ENCODE results near the gene PDZRN3. TPM values are rescaled to one million over a fixed set of nuclear protein-coding genes. Genes with fewer than 3 reads are reported as not detected.

PDZRN3 gene
- total and polyA plus RNA-seq, 4 donors: 0.69 to 1.8 (median 0.92) TPM

- WGBS: 82% methylated on average over 7 of the region's 7 CpGs
- DNase-seq (ENCODE audit: low spot score): no peak
- TF ChIP-seq EGR1 (IDR thresholded peaks at IDR 0.05; ENCODE audit: low read depth in 2 of 2): no peak
- no peak for TF ChIP-seq SP1 (IDR thresholded peaks at IDR 0.05)
- TF ChIP-seq ATF3 (IDR thresholded peaks at IDR 0.05): no peak
- TF ChIP-seq REST (IDR thresholded peaks at IDR 0.05): no peak
- no peak for TF ChIP-seq RAD21 (IDR thresholded peaks at IDR 0.05)
- no peak for TF ChIP-seq RXRA (IDR thresholded peaks at IDR 0.05)
- TF ChIP-seq, protein P1, sequence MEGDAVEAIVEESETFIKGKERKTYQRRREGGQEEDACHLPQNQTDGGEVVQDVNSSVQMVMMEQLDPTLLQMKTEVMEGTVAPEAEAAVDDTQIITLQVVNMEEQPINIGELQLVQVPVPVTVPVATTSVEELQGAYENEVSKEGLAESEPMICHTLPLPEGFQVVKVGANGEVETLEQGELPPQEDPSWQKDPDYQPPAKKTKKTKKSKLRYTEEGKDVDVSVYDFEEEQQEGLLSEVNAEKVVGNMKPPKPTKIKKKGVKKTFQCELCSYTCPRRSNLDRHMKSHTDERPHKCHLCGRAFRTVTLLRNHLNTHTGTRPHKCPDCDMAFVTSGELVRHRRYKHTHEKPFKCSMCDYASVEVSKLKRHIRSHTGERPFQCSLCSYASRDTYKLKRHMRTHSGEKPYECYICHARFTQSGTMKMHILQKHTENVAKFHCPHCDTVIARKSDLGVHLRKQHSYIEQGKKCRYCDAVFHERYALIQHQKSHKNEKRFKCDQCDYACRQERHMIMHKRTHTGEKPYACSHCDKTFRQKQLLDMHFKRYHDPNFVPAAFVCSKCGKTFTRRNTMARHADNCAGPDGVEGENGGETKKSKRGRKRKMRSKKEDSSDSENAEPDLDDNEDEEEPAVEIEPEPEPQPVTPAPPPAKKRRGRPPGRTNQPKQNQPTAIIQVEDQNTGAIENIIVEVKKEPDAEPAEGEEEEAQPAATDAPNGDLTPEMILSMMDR (IDR thresholded peaks at IDR 0.05; ENCODE audit: low read depth, low read length, missing input control): no peak
- no peak for TF ChIP-seq NR2F2 (IDR thresholded peaks at IDR 0.05)
- no peak for TF ChIP-seq MAX (IDR thresholded peaks at IDR 0.05)
- TF ChIP-seq ZBTB33 (IDR thresholded peaks at IDR 0.05): no peak
- TF ChIP-seq YY1 (IDR thresholded peaks at IDR 0.05): no peak
- Histone ChIP-seq H3K4me1 (ENCODE audit: control insufficient read depth in 4 of 4, insufficient read depth in 4 of 4, low read length in 3 of 4) (no peaks in the 10 kb centered on the region), H3K36me3 (ENCODE audit: control insufficient read depth in 4 of 4, insufficient read depth in 3 of 4, low read depth in 1 of 4, low read length in 3 of 4) (no peaks in the 10 kb centered on the region), H3K9ac (ENCODE audit: low read depth in 1 of 2, low read length in 2 of 2) (no peak overlapping the region), H3K27me3 (ENCODE audit: control insufficient read depth in 4 of 4, insufficient read depth in 4 of 4, low read length in 3 of 4) (peaks cover 0 to 6% (median 0%) of the 10 kb centered on the region in 4 donors), H3K9me3 (ENCODE audit: control insufficient read depth in 4 of 4, low read length in 3 of 4) (peaks cover 0 to 2% (median 0%) of the 10 kb centered on the region in 4 donors), H3K4me3 (ENCODE audit: low read depth in 1 of 3, low read length in 3 of 3) (no peak overlapping the region), H3K27ac (ENCODE audit: low read depth in 1 of 2, low read length in 2 of 2) (no peak overlapping the region)
Observed at GRCh38 chr3:73411545-73411944, 213.2 kb downstream of the PDZRN3 start.

GRCh38 chr3:73409138-73409763, 215.5 kb downstream of the PDZRN3 start:
- H3K27ac ChIP-seq (ENCODE audit: low read depth in 1 of 2, low read length in 2 of 2): no peak overlapping the region

More at GRCh38 chr3:73409138-73409763, 215.5 kb downstream of the PDZRN3 start:
- Histone ChIP-seq H3K9ac (ENCODE audit: low read depth in 1 of 2, low read length in 2 of 2) (no peak overlapping the region), H3K4me3 (ENCODE audit: low read depth in 1 of 3, low read length in 3 of 3) (no peak overlapping the region), H3K27me3 (ENCODE audit: control insufficient read depth in 4 of 4, insufficient read depth in 4 of 4, low read length in 3 of 4) (no peaks in the 10 kb centered on the region), H3K9me3 (ENCODE audit: control insufficient read depth in 4 of 4, low read length in 3 of 4) (no peaks in the 10 kb centered on the region), H3K4me1 (ENCODE audit: control insufficient read depth in 4 of 4, insufficient read depth in 4 of 4, low read length in 3 of 4) (no peaks in the 10 kb centered on the region), H3K36me3 (ENCODE audit: control insufficient read depth in 4 of 4, insufficient read depth in 3 of 4, low read depth in 1 of 4, low read length in 3 of 4) (no peaks in the 10 kb centered on the region)
- 84% methylated on average over 10 of the region's 10 CpGs for WGBS
- DNase-seq (ENCODE audit: low spot score): no peak
- TF ChIP-seq YY1 (IDR thresholded peaks at IDR 0.05) (no peak), RXRA (IDR thresholded peaks at IDR 0.05) (no peak), FOXA2 (IDR thresholded peaks at IDR 0.05) (no peak), GABPA (IDR thresholded peaks at IDR 0.05 in 1 of 2, conservative IDR thresholded peaks at IDR 0.05 in 1 of 2) (no peak), ZBTB33 (IDR thresholded peaks at IDR 0.05) (no peak), NR2F2 (IDR thresholded peaks at IDR 0.05) (no peak), JUND (IDR thresholded peaks at IDR 0.05) (no peak), EGR1 (IDR thresholded peaks at IDR 0.05; ENCODE audit: low read depth in 2 of 2) (no peak), HNF4A (conservative IDR thresholded peaks at IDR 0.05) (no peak)
